ENCODE results near the gene IPO4.

DNA sequence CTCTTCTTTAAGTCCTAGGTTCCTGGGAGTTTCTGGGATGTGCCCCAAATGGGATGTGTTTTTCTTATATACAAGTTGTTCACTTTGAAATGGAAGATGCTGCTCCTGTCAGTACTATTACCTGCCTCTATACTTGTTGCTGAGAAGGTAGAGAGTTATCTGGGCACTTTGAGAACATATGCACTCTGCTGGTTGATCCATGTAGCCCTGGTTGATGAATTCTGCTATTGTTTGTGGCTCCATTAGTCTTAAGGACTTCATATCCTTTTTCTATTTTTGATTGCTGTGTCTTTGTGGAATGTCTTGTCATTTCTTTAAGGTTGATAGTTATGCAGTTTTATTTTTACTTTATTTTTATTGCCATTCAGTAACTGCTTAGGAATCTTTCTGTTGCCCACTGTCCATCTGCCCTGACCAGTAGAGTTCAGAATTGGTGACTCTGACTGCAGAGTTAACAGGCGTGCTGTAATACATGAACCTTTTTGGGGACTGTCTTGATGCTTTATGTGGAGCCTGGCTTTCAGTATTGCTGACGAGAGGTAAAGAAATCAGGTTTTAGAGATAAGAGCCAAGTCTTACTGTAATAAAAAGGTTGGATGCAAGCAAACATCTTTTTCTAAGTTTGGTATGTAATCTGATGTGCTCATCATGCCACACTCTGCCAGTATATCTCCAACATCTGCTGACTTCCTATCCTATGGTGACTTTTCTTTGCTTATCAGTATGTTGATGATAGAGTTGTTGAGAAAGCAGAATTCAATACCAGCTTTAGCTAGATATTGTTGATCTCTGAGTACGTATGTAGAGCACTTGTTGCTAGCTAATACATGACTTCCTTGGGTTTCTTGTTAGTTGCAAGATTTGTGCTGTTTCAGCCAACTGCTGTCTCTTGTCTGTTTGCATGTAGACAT is 45.7 kb upstream of the IPO4 start:
- TF ChIP-seq, protein P1, sequence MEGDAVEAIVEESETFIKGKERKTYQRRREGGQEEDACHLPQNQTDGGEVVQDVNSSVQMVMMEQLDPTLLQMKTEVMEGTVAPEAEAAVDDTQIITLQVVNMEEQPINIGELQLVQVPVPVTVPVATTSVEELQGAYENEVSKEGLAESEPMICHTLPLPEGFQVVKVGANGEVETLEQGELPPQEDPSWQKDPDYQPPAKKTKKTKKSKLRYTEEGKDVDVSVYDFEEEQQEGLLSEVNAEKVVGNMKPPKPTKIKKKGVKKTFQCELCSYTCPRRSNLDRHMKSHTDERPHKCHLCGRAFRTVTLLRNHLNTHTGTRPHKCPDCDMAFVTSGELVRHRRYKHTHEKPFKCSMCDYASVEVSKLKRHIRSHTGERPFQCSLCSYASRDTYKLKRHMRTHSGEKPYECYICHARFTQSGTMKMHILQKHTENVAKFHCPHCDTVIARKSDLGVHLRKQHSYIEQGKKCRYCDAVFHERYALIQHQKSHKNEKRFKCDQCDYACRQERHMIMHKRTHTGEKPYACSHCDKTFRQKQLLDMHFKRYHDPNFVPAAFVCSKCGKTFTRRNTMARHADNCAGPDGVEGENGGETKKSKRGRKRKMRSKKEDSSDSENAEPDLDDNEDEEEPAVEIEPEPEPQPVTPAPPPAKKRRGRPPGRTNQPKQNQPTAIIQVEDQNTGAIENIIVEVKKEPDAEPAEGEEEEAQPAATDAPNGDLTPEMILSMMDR (IDR thresholded peaks at IDR 0.05; ENCODE audit: low read depth, low read length) = no peak
- no peak for TF ChIP-seq POLR2A (IDR thresholded peaks at IDR 0.05; ENCODE audit: extremely low read depth, insufficient read length)
- TF ChIP-seq, protein P2, sequence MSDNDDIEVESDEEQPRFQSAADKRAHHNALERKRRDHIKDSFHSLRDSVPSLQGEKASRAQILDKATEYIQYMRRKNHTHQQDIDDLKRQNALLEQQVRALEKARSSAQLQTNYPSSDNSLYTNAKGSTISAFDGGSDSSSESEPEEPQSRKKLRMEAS (IDR thresholded peaks at IDR 0.05; ENCODE audit: low read depth, low read length) = no peak

All from NB4 (cell line).